ENCODE results near the gene PLEKHO1.

DNA sequence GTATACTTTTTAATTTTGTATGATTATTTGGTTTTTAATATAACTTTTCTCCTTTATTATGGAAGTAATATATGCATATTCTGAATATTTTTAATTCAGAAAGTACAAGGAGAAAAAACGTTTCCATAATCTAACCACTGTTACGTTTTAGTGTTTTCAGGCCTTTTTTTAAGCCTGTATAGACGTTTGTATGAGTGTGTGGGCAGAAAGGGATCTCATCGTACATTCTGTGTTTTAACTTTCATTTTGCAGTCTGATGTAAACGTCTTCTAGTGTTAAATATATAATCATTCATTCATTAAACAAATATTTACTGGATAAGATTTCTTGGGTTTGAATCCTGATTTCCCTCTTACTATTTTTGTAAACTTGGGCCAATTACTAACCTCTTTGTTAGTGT lies 38.0 kb upstream of the PLEKHO1 start:
- TF ChIP-seq, protein P1, sequence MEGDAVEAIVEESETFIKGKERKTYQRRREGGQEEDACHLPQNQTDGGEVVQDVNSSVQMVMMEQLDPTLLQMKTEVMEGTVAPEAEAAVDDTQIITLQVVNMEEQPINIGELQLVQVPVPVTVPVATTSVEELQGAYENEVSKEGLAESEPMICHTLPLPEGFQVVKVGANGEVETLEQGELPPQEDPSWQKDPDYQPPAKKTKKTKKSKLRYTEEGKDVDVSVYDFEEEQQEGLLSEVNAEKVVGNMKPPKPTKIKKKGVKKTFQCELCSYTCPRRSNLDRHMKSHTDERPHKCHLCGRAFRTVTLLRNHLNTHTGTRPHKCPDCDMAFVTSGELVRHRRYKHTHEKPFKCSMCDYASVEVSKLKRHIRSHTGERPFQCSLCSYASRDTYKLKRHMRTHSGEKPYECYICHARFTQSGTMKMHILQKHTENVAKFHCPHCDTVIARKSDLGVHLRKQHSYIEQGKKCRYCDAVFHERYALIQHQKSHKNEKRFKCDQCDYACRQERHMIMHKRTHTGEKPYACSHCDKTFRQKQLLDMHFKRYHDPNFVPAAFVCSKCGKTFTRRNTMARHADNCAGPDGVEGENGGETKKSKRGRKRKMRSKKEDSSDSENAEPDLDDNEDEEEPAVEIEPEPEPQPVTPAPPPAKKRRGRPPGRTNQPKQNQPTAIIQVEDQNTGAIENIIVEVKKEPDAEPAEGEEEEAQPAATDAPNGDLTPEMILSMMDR (IDR thresholded peaks at IDR 0.05; ENCODE audit: poor library complexity, severe bottlenecking), result no peak
- TF ChIP-seq EP300 (conservative IDR thresholded peaks at IDR 0.05; ENCODE audit: poor library complexity, severe bottlenecking), result no peak
- no peak for TF ChIP-seq TAF1 (IDR thresholded peaks at IDR 0.05; ENCODE audit: low read depth)
- no peak for TF ChIP-seq EZH2 (IDR thresholded peaks at IDR 0.05; ENCODE audit: borderline replicate concordance, insufficient read depth, low read length, poor library complexity, severe bottlenecking)
